GM12878 (cell line): ENCODE results near the gene MACF1. TPM values are rescaled to one million over a fixed set of nuclear protein-coding genes. Genes with fewer than 3 reads are reported as not detected.

ENCODE experiments used
- ATAC-seq: fragments of 200-7000 bp; cut with Tn5 transposase; 3 replicates; pipeline ENCODE4 v1.9.1; 2020; ENCODE audit warnings: mild to moderate bottlenecking, moderate library complexity
- BruUV-seq: library from RNA; stranded (reverse); fragments of 400-500 nt; replicated peaks from 2 replicates; lab custom pipeline; 2021; lab: Mats Ljungman, UMichigan
- CTCF ChIA-PET: fragments of 300-600 bp; sonication (Branson Sonifier 250); formaldehyde crosslinking; extraction: SDS; loops from one replicate; lab custom pipeline; 2021; ENCODE audit warnings: inconsistent platforms; lab: Yijun Ruan, JAX
- POLR2A ChIA-PET: fragments of 350-600 bp; formaldehyde crosslinking; extraction: SDS; loops from one replicate; lab custom pipeline; 2021; ENCODE audit warnings: inconsistent platforms; lab: Charles Lee
- RAD21 ChIA-PET: fragments of 300-600 bp; sonication (Branson Sonifier 250); formaldehyde crosslinking; loops from one replicate; lab custom pipeline; 2023; ENCODE audit warnings: antibody characterized with exemption; ENCODE audit not compliant: unreplicated experiment; lab: Charles Lee
- SMC1A ChIA-PET: fragments of 300-600 bp; sonication (Branson Sonifier 250); formaldehyde crosslinking; loops from one replicate; lab custom pipeline; 2023; ENCODE audit not compliant: unreplicated experiment, uncharacterized antibody; lab: Charles Lee
- DNase-seq: peaks from one replicate; pipeline ENCODE4 v3.0.0-alpha.2; 2011; ENCODE audit warnings: low read depth, low spot score
- FAIRE-seq: peaks from 3 replicates; lab custom pipeline; 2011; peaks lifted over from hg19 to GRCh38; lab: Jason Lieb, UNC
- H2AFZ ChIP-seq: 2 replicates; pipeline ENCODE4 v1.6.0; 2011; ENCODE audit warnings: low read depth, low read length, control low read depth; ENCODE audit not compliant: control insufficient read depth
- H3K27ac ChIP-seq: 2 replicates; pipeline ENCODE4 v1.5.1; 2011; ENCODE audit warnings: control low read depth; ENCODE audit not compliant: control insufficient read depth, insufficient read depth
- H3K27me3 ChIP-seq, 2 experiments: replicated peaks in 1 of 2; 2 replicates each; pipeline versions ENCODE4 v1.6.0 to v1.6.1; 2011; ENCODE audit warnings: low read length in 1 of 2; ENCODE audit not compliant: control insufficient read depth in 2 of 2, insufficient read depth in 2 of 2
- H3K36me3 ChIP-seq, 2 experiments: 2 replicates each; pipeline ENCODE4 v1.5.1; 2011; ENCODE audit warnings: low read length in 1 of 2; ENCODE audit not compliant: control insufficient read depth in 2 of 2, insufficient read depth in 2 of 2
- H3K4me1 ChIP-seq: 2 replicates; pipeline ENCODE4 v1.6.1; 2011; ENCODE audit warnings: mild to moderate bottlenecking, low read length, moderate library complexity, mixed read lengths; ENCODE audit not compliant: control insufficient read depth, insufficient read depth
- H3K4me2 ChIP-seq: 2 replicates; pipeline ENCODE4 v1.6.0; 2011; ENCODE audit warnings: control low read depth; ENCODE audit not compliant: control insufficient read depth, insufficient read depth
- H3K4me3 ChIP-seq: fragments of 200-600 bp; sonication (generic); 2 replicates; pipeline ENCODE4 v1.5.1; 2016
- H3K79me2 ChIP-seq: 2 replicates; pipeline ENCODE4 v1.6.0; 2011; ENCODE audit warnings: low read length; ENCODE audit not compliant: control insufficient read depth, insufficient read depth
- H3K9ac ChIP-seq: 2 replicates; pipeline ENCODE4 v1.8.0; 2011; ENCODE audit warnings: low read length, control low read depth, mixed read lengths; ENCODE audit not compliant: control insufficient read depth, insufficient read depth
- H3K9me3 ChIP-seq: replicated peaks from 3 replicates; pipeline ENCODE4 v1.5.1; 2011; ENCODE audit warnings: mild to moderate bottlenecking, low read length; ENCODE audit not compliant: control insufficient read depth, insufficient read depth
- H4K20me1 ChIP-seq: 2 replicates; pipeline ENCODE4 v1.6.0; 2011; ENCODE audit not compliant: control insufficient read depth, insufficient read depth
- CBX5 ChIP-seq: sonication (generic); IDR thresholded peaks from 2 replicates; pipeline ENCODE4 v1.6.1; 2016; ENCODE audit warnings: low read depth, moderate library complexity, mild to moderate bottlenecking, inconsistent platforms
- E2F4 ChIP-seq: IDR thresholded peaks from 2 replicates; pipeline ENCODE4 v1.6.1; 2012; ENCODE audit warnings: low read depth, low read length, improper control_type of control experiment
- EZH2 ChIP-seq: IDR thresholded peaks from 2 replicates; pipeline ENCODE4 v1.6.1; 2012; ENCODE audit warnings: low read depth, mild to moderate bottlenecking, control low read depth, inconsistent platforms, low read length, borderline replicate concordance; ENCODE audit not compliant: control insufficient read depth
- IRF3 ChIP-seq: fragments of 450-650 bp; IDR thresholded peaks from 2 replicates; pipeline ENCODE4 v1.6.1; 2014; ENCODE audit warnings: mild to moderate bottlenecking
- IRF4 ChIP-seq: IDR thresholded peaks from 2 replicates; pipeline ENCODE4 v1.6.1; 2011; ENCODE audit warnings: low read depth, low read length
- KLF5 ChIP-seq: fragments of 450-650 bp; IDR thresholded peaks from 2 replicates; pipeline ENCODE4 v1.6.1; 2014; ENCODE audit warnings: mild to moderate bottlenecking; ENCODE audit not compliant: partially characterized antibody
- MLLT1 ChIP-seq: fragments of 450-650 bp; IDR thresholded peaks from 2 replicates; pipeline ENCODE4 v1.6.1; 2016; ENCODE audit warnings: mild to moderate bottlenecking
- NR2C1 ChIP-seq: fragments of 450-650 bp; IDR thresholded peaks from 2 replicates; pipeline ENCODE4 v1.6.1; 2017; ENCODE audit warnings: antibody characterized with exemption, mild to moderate bottlenecking, moderate library complexity
- RB1 ChIP-seq: fragments of 450-650 bp; formaldehyde crosslinking; IDR thresholded peaks from 2 replicates; pipeline ENCODE4 v1.6.1; 2017; ENCODE audit warnings: mild to moderate bottlenecking, borderline replicate concordance
- SREBF2 ChIP-seq: IDR thresholded peaks from 2 replicates; pipeline ENCODE4 v1.6.1; 2012; ENCODE audit warnings: mild to moderate bottlenecking, low read length
- TCF7 ChIP-seq: IDR thresholded peaks from 2 replicates; pipeline ENCODE4 v1.6.1; 2014; ENCODE audit warnings: antibody characterized with exemption, borderline replicate concordance
- YY1 ChIP-seq: IDR thresholded peaks from 2 replicates; pipeline ENCODE4 v1.6.1; 2011; ENCODE audit warnings: low read depth, mild to moderate bottlenecking, low read length
- ZBTB4 ChIP-seq: fragments of 450-650 bp; formaldehyde crosslinking; IDR thresholded peaks from 2 replicates; pipeline ENCODE4 v1.4.0; 2022; ENCODE audit warnings: mild to moderate bottlenecking, moderate library complexity
- WGBS: methylation state at CpG from one replicate; pipeline ENCODE4 v1.1.6; 2016; ENCODE audit warnings: low lambda C conversion rate; ENCODE audit not compliant: insufficient replicate concordance, insufficient coverage; ENCODE audit errors: missing lambda C conversion rate; 5-methylcytosine and 5-hydroxymethylcytosine counted together
- in situ Hi-C: fragments of 300-500 bp; cut with MboI; formaldehyde crosslinking; loops from 9 replicates; pipeline ENCODE4 v1.14.3; 2018; ENCODE audit warnings: mixed read lengths
- intact Hi-C: fragments of 100-400 bp; cut with micrococcal nuclease; formaldehyde crosslinking; loops from one replicate; pipeline ENCODE4 v1.14.2; 2022; ENCODE audit not compliant: unreplicated experiment
- polyA plus RNA-seq, 11 experiments: library from polyadenylated mRNA; depleted of rRNA in 4 of 11; unstranded in 6 of 11; stranded (reverse) in 5 of 11; fragments of >200 nt; fragmentation: Nextera tagmentation in 4 of 11; fragmentation: Illumina TruSeq in 1 of 11; extraction: Ambion mirVana in 4 of 11; extraction: Trizol in 1 of 11; gene quantifications; 1 replicate in 1 of 11; 2 replicates in 10 of 11; pipeline versions ENCODE4 v1.2.1 to v1.2.3, GENCODE V29; 2011 to 2016; ENCODE audit warnings: inconsistent platforms in 2 of 11, missing spikeins in 2 of 11, low read depth in 1 of 11
- total RNA-seq, 4 experiments: library from RNA; depleted of rRNA in 3 of 4; stranded (reverse); fragments of >200 nt in 3 of 4; fragmentation: Illumina TruSeq in 1 of 4; extraction: Trizol in 1 of 4; gene quantifications; 2 replicates each; pipeline versions ENCODE4 v1.2.1 to v1.2.3, GENCODE V29; 2013 to 2021

The MACF1 gene
- total and polyA plus RNA-seq, 10 of the 15 experiments (the other 5 are each of a cell fraction or from before 2014, with no cell fraction given): 15.5 to 201 (median 76.9) TPM

- Histone ChIP-seq H3K4me1 (peaks cover 31% of the 10 kb centered on the region), H3K27ac (no peak overlapping the region), H3K4me3 (no peak overlapping the region), H3K36me3 (no peaks in the 10 kb centered on the region), H3K4me2 (no peak overlapping the region), H4K20me1 (no peaks in the 10 kb centered on the region), H3K9me3 (no peaks in the 10 kb centered on the region), H3K27me3 (no peaks in the 10 kb centered on the region), H3K9ac (no peak overlapping the region), H3K79me2 (peaks cover 47% of the 10 kb centered on the region), H2AFZ (no peak overlapping the region)
- no TSS peak for BruUV-seq
- ChIA-PET CTCF (interaction anchor here (0.6 to 14.8 kb wide), 9 partner anchors 10 to 551 kb away, joined by 3 to 918 read pairs (median 5); partner anchors contain the start of gene PPIE), SMC1A (interaction anchor here (1.1 to 12.1 kb wide), 9 partner anchors 17 to 89 kb away, joined by 3 to 655 read pairs (median 137); partner anchors contain the start of gene MACF1), RAD21 (interaction anchor here (0.9 to 12.8 kb wide), 6 partner anchors 30 to 224 kb away, joined by 3 to 393 read pairs (median 144); no protein-coding TSS in a partner anchor), POLR2A (interaction anchor here (1.1 to 1.7 kb wide), 2 partner anchors 29 to 81 kb away, joined by 4 read pairs; no protein-coding TSS in a partner anchor)
- in situ Hi-C loops (no loop called here), intact Hi-C loops (no loop called here)
- FAIRE-seq (no peak), ATAC-seq (no peak), DNase-seq (no peak)
- WGBS: 64% methylated on average over 3 of the region's 3 CpGs
- TF ChIP-seq E2F4 (no peak), TCF7 (no peak), RB1 (no peak), SREBF2 (no peak), IRF3 (no peak), NR2C1 (no peak), EZH2 (no peak), YY1 (no peak), ZBTB4 (CRISPR knock-in tag) (no peak), CBX5 (no peak), KLF5 (no peak), MLLT1 (no peak), IRF4 (no peak)
These were observed 17.0 kb upstream of the MACF1 start for GRCh38 chr1:39187275-39188046.
